Measurements from ENCODE around the gene IGSF9. TPM values are rescaled to one million over a fixed set of nuclear protein-coding genes. Genes with fewer than 3 reads are reported as not detected.

IGSF9 gene
- polyA plus RNA-seq, 1 donor from 2014 or later = 11.8 TPM

DNA sequence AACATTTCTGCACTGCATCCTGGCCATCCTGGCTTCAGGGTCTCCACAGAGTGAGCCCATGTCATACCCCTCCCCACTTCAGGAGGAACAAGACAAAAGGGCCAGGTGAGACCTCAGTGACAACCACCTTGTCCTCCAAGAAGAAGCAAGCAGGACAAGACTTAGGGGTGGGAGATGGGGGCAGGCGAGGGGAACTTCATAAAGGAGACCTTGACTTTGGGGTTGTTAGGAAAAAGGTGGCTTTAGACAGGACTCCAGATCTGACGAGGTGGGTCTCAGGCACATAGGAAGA lies 32.6 kb upstream of the IGSF9 start:
- H3K9me2 ChIP-seq (ENCODE audit: insufficient read depth, low read length) = no peaks in the 10 kb centered on the region
- H3K27ac ChIP-seq (ENCODE audit: low read length) = no peak overlapping the region
- no peak overlapping the region for H3K4me3 ChIP-seq (ENCODE audit: low read length)
- TF ChIP-seq TAF1 (IDR thresholded peaks at IDR 0.05; ENCODE audit: low read depth) (no peak), MXI1 (conservative IDR thresholded peaks at IDR 0.05; ENCODE audit: poor library complexity, severe bottlenecking) (no peak), EP300 (conservative IDR thresholded peaks at IDR 0.05; ENCODE audit: poor library complexity, severe bottlenecking) (no peak), EZH2 (IDR thresholded peaks at IDR 0.05; ENCODE audit: borderline replicate concordance, insufficient read depth, low read length, poor library complexity, severe bottlenecking) (no peak), SMC3 (conservative IDR thresholded peaks at IDR 0.05; ENCODE audit: poor library complexity) (no peak), RAD21 (conservative IDR thresholded peaks at IDR 0.05) (no peak), POLR2AphosphoS5 (IDR thresholded peaks at IDR 0.05) (no peak)
- TF ChIP-seq, protein P1, sequence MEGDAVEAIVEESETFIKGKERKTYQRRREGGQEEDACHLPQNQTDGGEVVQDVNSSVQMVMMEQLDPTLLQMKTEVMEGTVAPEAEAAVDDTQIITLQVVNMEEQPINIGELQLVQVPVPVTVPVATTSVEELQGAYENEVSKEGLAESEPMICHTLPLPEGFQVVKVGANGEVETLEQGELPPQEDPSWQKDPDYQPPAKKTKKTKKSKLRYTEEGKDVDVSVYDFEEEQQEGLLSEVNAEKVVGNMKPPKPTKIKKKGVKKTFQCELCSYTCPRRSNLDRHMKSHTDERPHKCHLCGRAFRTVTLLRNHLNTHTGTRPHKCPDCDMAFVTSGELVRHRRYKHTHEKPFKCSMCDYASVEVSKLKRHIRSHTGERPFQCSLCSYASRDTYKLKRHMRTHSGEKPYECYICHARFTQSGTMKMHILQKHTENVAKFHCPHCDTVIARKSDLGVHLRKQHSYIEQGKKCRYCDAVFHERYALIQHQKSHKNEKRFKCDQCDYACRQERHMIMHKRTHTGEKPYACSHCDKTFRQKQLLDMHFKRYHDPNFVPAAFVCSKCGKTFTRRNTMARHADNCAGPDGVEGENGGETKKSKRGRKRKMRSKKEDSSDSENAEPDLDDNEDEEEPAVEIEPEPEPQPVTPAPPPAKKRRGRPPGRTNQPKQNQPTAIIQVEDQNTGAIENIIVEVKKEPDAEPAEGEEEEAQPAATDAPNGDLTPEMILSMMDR (IDR thresholded peaks at IDR 0.05; ENCODE audit: poor library complexity, severe bottlenecking) = no peak
- TF ChIP-seq, protein P2, sequence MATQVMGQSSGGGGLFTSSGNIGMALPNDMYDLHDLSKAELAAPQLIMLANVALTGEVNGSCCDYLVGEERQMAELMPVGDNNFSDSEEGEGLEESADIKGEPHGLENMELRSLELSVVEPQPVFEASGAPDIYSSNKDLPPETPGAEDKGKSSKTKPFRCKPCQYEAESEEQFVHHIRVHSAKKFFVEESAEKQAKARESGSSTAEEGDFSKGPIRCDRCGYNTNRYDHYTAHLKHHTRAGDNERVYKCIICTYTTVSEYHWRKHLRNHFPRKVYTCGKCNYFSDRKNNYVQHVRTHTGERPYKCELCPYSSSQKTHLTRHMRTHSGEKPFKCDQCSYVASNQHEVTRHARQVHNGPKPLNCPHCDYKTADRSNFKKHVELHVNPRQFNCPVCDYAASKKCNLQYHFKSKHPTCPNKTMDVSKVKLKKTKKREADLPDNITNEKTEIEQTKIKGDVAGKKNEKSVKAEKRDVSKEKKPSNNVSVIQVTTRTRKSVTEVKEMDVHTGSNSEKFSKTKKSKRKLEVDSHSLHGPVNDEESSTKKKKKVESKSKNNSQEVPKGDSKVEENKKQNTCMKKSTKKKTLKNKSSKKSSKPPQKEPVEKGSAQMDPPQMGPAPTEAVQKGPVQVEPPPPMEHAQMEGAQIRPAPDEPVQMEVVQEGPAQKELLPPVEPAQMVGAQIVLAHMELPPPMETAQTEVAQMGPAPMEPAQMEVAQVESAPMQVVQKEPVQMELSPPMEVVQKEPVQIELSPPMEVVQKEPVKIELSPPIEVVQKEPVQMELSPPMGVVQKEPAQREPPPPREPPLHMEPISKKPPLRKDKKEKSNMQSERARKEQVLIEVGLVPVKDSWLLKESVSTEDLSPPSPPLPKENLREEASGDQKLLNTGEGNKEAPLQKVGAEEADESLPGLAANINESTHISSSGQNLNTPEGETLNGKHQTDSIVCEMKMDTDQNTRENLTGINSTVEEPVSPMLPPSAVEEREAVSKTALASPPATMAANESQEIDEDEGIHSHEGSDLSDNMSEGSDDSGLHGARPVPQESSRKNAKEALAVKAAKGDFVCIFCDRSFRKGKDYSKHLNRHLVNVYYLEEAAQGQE (IDR thresholded peaks at IDR 0.05; ENCODE audit: borderline replicate concordance) = no peak
- H3K36me3 ChIP-seq (ENCODE audit: insufficient read depth, low read length) = no peaks in the 10 kb centered on the region
- no peaks in the 10 kb centered on the region for H3K9me3 ChIP-seq (ENCODE audit: low read length)
- H4K20me1 ChIP-seq (ENCODE audit: insufficient read depth) = no peaks in the 10 kb centered on the region
- no peaks in the 10 kb centered on the region for H3F3A ChIP-seq (ENCODE audit: insufficient read depth, low read length, poor library complexity, severe bottlenecking)
- no peak overlapping the region for H2AFZ ChIP-seq (ENCODE audit: low read depth, low read length)
- H3K9ac ChIP-seq (ENCODE audit: low read length) = no peak overlapping the region
- no peak overlapping the region for H3K4me2 ChIP-seq (ENCODE audit: low read length)
- H3K79me2 ChIP-seq (replicated peaks; ENCODE audit: insufficient read depth, low read length) = no peaks in the 10 kb centered on the region
- no peaks in the 10 kb centered on the region for H3K27me3 ChIP-seq (ENCODE audit: insufficient read depth, low read depth, low read length)

DNA sequence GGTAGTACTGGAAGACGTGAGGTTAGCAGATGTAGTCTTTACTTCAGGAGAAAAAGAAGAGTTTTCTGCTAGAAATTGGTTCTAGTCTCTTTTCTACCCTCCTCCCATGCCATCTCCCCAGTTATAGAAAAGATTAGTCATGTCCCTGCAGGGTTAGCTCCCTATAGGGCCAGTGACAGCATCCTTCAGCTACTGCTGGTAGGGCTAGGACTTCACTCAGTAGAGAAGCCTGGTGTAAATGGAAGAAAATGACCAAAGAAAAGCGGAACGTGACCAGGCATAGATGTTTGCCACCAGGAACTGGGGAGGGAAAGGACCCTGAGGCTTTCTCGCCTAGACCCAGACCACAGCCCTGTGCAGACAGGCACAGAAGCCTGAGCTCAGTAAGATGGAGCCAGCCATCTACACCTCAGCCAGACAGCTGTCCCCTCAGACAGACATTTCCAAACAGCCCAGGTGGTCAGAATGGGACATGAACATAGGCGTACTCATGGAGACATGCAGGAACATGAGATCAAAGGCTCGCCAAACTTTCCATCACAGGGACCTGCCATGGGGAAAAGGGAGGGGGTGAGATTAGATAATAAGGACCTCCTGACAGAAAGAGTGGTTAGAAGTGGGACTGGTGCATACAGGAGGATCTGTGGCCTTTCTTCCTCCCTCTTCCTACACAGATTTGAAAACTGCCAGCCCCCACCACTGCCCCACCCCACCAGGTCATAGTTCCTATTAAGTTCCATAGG lies 32.1 kb upstream of the IGSF9 start:
- no peaks in the 10 kb centered on the region for H3K36me3 ChIP-seq (ENCODE audit: insufficient read depth, low read length)
- no peak overlapping the region for H2AFZ ChIP-seq (ENCODE audit: low read depth, low read length)
- no peaks in the 10 kb centered on the region for H3F3A ChIP-seq (ENCODE audit: insufficient read depth, low read length, poor library complexity, severe bottlenecking)
- TF ChIP-seq RAD21 (conservative IDR thresholded peaks at IDR 0.05) = no peak
- no peak for TF ChIP-seq TAF1 (IDR thresholded peaks at IDR 0.05; ENCODE audit: low read depth)
- TF ChIP-seq EP300 (conservative IDR thresholded peaks at IDR 0.05; ENCODE audit: poor library complexity, severe bottlenecking) = no peak
- TF ChIP-seq, protein P2 (IDR thresholded peaks at IDR 0.05; ENCODE audit: borderline replicate concordance) = no peak
- H3K9me2 ChIP-seq (ENCODE audit: insufficient read depth, low read length) = no peaks in the 10 kb centered on the region
- H3K9me3 ChIP-seq (ENCODE audit: low read length) = no peaks in the 10 kb centered on the region
- H3K4me3 ChIP-seq (ENCODE audit: low read length) = no peak overlapping the region
- no peak overlapping the region for H3K9ac ChIP-seq (ENCODE audit: low read length)
- no peaks in the 10 kb centered on the region for H3K79me2 ChIP-seq (replicated peaks; ENCODE audit: insufficient read depth, low read length)
- H4K20me1 ChIP-seq (ENCODE audit: insufficient read depth) = no peaks in the 10 kb centered on the region
- H3K27ac ChIP-seq (ENCODE audit: low read length) = no peak overlapping the region
- H3K27me3 ChIP-seq (ENCODE audit: insufficient read depth, low read depth, low read length) = no peaks in the 10 kb centered on the region
- H3K4me2 ChIP-seq (ENCODE audit: low read length) = no peak overlapping the region

Data from neural cell (in vitro differentiated cells).